ENCODE measurements around the gene SEPTIN10. TPM values are rescaled to one million over a fixed set of nuclear protein-coding genes. Genes with fewer than 3 reads are reported as not detected.

The SEPTIN10 gene
- total RNA-seq, 1 donor from 2014 or later = 90.8 TPM

DNA sequence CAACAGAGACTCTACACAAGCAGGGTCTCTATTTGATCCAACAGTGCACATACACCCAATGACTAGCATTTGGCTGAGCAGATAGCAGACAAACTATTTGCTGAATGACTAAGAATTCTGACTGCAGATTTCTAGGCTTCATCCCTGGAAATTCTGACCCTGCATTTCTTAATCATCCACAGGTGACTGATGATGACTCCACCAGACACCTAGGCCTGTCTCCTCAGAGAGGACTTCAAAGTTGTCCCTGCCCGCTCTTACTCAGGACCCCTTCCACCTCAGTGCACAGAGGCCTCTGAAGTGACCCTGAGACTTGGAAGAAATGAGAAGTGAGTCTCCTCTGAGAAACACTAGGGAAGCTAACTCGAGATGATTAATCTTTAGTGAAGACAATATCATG is 51.3 kb downstream of the SEPTIN10 start:
- peaks cover 13% of the 10 kb centered on the region for H3K36me3 ChIP-seq (ENCODE audit: insufficient read depth, low read length)
- H3K79me2 ChIP-seq (ENCODE audit: insufficient read depth, low read length) = peaks cover 5% of the 10 kb centered on the region
- H3K4me3 ChIP-seq (ENCODE audit: insufficient read depth, low read depth, low read length) = no peak overlapping the region
- no peaks in the 10 kb centered on the region for H4K20me1 ChIP-seq (ENCODE audit: insufficient read depth, low read length)
- FAIRE-seq (no peak), DNase-seq (ENCODE audit: low read depth) (no peak)
- no peak overlapping the region for H3K4me3 Mint-ChIP-seq (ENCODE audit: unreplicated experiment)
- H3K9ac ChIP-seq (ENCODE audit: low read length) = no peak overlapping the region
- H3K4me1 Mint-ChIP-seq (ENCODE audit: low read depth, unreplicated experiment) = peaks cover 14% of the 10 kb centered on the region
- H2AFZ ChIP-seq (ENCODE audit: low read depth, low read length) = no peak overlapping the region
- H3K9me3 ChIP-seq (ENCODE audit: insufficient read depth, low read depth, low read length) = no peaks in the 10 kb centered on the region
- no peak overlapping the region for H3K4me2 ChIP-seq (ENCODE audit: low read length)
- peaks cover 9% of the 10 kb centered on the region for H3K36me3 Mint-ChIP-seq (ENCODE audit: low read depth, unreplicated experiment)
- no peak overlapping the region for H3K27ac ChIP-seq (ENCODE audit: low read depth, low read length)
- H3K27ac Mint-ChIP-seq (ENCODE audit: unreplicated experiment) = no peak overlapping the region
- no peaks in the 10 kb centered on the region for H3K9me3 Mint-ChIP-seq (ENCODE audit: unreplicated experiment)
- H3K27me3 Mint-ChIP-seq (ENCODE audit: low read depth, unreplicated experiment) = no peaks in the 10 kb centered on the region
- TF ChIP-seq EZH2 (IDR thresholded peaks at IDR 0.05; ENCODE audit: insufficient read depth, low read length) (no peak), CTCF (IDR thresholded peaks at IDR 0.05; ENCODE audit: insufficient read depth, low read depth, low read length) (no peak)
- H3K4me1 ChIP-seq (ENCODE audit: insufficient read depth, low read length) = peaks cover 10% of the 10 kb centered on the region
- H3K27me3 ChIP-seq (ENCODE audit: insufficient read depth, low read length) = no peaks in the 10 kb centered on the region

DNA sequence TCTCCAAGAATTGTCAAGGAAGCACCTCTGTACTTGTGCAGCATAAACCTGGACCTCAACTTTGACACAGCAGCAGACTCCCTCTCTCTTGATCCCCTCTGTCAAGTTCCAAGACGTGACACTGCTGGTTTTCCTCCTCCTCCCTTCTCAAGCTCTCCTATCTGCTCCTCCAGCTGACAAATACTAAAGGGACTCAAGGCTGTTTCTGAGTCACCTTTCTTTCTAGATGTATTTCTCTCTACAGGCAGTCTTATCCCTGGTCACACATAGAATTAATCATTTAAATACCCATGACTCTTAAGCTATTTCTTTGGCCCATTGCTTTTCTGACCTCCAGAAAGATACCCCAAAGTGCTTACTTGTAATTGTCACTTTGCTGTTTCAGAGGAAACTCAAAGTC is 53.5 kb downstream of the SEPTIN10 start:
- no peak for TF ChIP-seq CTCF (IDR thresholded peaks at IDR 0.05; ENCODE audit: insufficient read depth, low read depth, low read length)
- TF ChIP-seq EZH2 (IDR thresholded peaks at IDR 0.05; ENCODE audit: insufficient read depth, low read length) = no peak
- H3K36me3 ChIP-seq (ENCODE audit: insufficient read depth, low read length) = peaks cover 11% of the 10 kb centered on the region
- Mint-ChIP-seq H3K4me1 (ENCODE audit: low read depth, unreplicated experiment) (peaks cover 14% of the 10 kb centered on the region), H3K27me3 (ENCODE audit: low read depth, unreplicated experiment) (no peaks in the 10 kb centered on the region), H3K27ac (ENCODE audit: unreplicated experiment) (no peak overlapping the region), H3K4me3 (ENCODE audit: unreplicated experiment) (no peak overlapping the region), H3K36me3 (ENCODE audit: low read depth, unreplicated experiment) (peaks cover 16% of the 10 kb centered on the region), H3K9me3 (ENCODE audit: unreplicated experiment) (no peaks in the 10 kb centered on the region)
- DNase-seq (ENCODE audit: low read depth) = peak; percentile 48
- no peak for FAIRE-seq
- H2AFZ ChIP-seq (ENCODE audit: low read depth, low read length) = no peak overlapping the region
- H3K9me3 ChIP-seq (ENCODE audit: insufficient read depth, low read depth, low read length) = no peaks in the 10 kb centered on the region
- peak overlapping the region; percentile 11 for H3K4me2 ChIP-seq (ENCODE audit: low read length)
- H3K9ac ChIP-seq (ENCODE audit: low read length) = no peak overlapping the region
- H4K20me1 ChIP-seq (ENCODE audit: insufficient read depth, low read length) = no peaks in the 10 kb centered on the region
- peaks cover 10% of the 10 kb centered on the region for H3K4me1 ChIP-seq (ENCODE audit: insufficient read depth, low read length)
- H3K27ac ChIP-seq (ENCODE audit: low read depth, low read length) = peak overlapping the region; percentile 10
- H3K79me2 ChIP-seq (ENCODE audit: insufficient read depth, low read length) = peaks cover 5% of the 10 kb centered on the region
- H3K27me3 ChIP-seq (ENCODE audit: insufficient read depth, low read length) = no peaks in the 10 kb centered on the region
- H3K4me3 ChIP-seq (ENCODE audit: insufficient read depth, low read depth, low read length) = no peak overlapping the region

DNA sequence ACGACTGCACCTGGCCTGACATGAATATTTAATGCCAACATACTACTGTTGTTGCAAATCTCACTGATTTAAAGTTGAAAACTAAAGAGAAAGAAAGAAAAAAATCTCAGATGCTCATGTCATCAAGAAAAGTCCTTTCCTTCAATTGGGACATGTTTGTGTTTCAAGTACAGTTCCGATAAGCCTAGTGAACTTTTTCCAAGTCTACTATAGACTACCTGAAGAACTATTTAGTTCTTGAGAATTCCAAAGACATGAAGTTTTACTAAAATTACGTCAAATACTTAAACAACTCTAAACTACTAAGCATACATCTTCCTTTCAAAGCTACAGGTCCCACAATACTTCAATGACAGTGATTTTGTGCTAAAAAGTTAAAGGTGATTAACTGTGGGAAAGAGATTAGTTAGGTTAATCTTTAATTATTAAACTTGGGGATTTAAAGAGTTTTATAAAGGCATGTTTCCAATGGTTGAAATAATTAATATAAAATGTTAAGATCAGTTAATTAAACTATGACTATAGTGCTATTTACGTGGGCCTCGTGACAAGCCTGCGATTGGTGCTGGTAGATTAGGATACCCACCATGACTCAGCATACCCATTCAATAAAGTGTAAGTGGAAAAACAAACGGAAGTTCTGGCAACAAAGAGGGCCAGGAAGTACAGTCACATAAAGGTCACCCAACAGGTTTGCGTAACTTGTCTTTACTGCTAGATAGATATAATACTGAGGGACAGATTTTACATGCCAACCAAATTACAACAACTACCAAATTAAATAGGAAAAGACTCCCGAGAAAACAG is 55.5 kb downstream of the SEPTIN10 start:
- H3K4me3 ChIP-seq (ENCODE audit: insufficient read depth, low read depth, low read length) = no peak overlapping the region
- Mint-ChIP-seq H3K27ac (ENCODE audit: unreplicated experiment) (no peak overlapping the region), H3K4me3 (ENCODE audit: unreplicated experiment) (no peak overlapping the region), H3K36me3 (ENCODE audit: low read depth, unreplicated experiment) (peaks cover 16% of the 10 kb centered on the region), H3K9me3 (ENCODE audit: unreplicated experiment) (no peaks in the 10 kb centered on the region), H3K27me3 (ENCODE audit: low read depth, unreplicated experiment) (no peaks in the 10 kb centered on the region), H3K4me1 (ENCODE audit: low read depth, unreplicated experiment) (peaks cover 17% of the 10 kb centered on the region)
- peak overlapping the region; percentile 63 for H3K27ac ChIP-seq (ENCODE audit: low read depth, low read length)
- FAIRE-seq = no peak
- H3K9me3 ChIP-seq (ENCODE audit: insufficient read depth, low read depth, low read length) = no peaks in the 10 kb centered on the region
- peaks cover 5% of the 10 kb centered on the region for H3K79me2 ChIP-seq (ENCODE audit: insufficient read depth, low read length)
- no peak overlapping the region for H3K9ac ChIP-seq (ENCODE audit: low read length)
- no peaks in the 10 kb centered on the region for H3K27me3 ChIP-seq (ENCODE audit: insufficient read depth, low read length)
- H3K4me2 ChIP-seq (ENCODE audit: low read length) = no peak overlapping the region
- H2AFZ ChIP-seq (ENCODE audit: low read depth, low read length) = no peak overlapping the region
- H3K4me1 ChIP-seq (ENCODE audit: insufficient read depth, low read length) = peaks cover 10% of the 10 kb centered on the region
- DNase-seq (ENCODE audit: low read depth) = peak; percentile 84
- TF ChIP-seq EZH2 (IDR thresholded peaks at IDR 0.05; ENCODE audit: insufficient read depth, low read length) (no peak), CTCF (IDR thresholded peaks at IDR 0.05; ENCODE audit: insufficient read depth, low read depth, low read length) (no peak)
- peaks cover 7% of the 10 kb centered on the region for H3K36me3 ChIP-seq (ENCODE audit: insufficient read depth, low read length)
- no peaks in the 10 kb centered on the region for H4K20me1 ChIP-seq (ENCODE audit: insufficient read depth, low read length)

Data from astrocyte (in vitro differentiated cells and primary cell).